Muscle layer of duodenum (tissue), 2 donors: ENCODE results near the gene SAP30BP.

Source experiments
- H3K27ac ChIP-seq: one replicate; pipeline ENCODE4 v1.7.0; 2013; ENCODE audit warnings: mild to moderate bottlenecking, low read length
- H3K27me3 ChIP-seq: one replicate; pipeline ENCODE4 v1.7.0; 2013; ENCODE audit warnings: low read depth, mild to moderate bottlenecking, control low read depth, low read length
- H3K36me3 ChIP-seq, 2 donors: one replicate each; pipeline ENCODE4 v1.7.0; 2013; ENCODE audit warnings: low read length in 2 of 2, control low read depth in 1 of 2, mild to moderate bottlenecking in 1 of 2; ENCODE audit not compliant: insufficient read depth in 2 of 2, control insufficient read depth in 1 of 2
- H3K4me1 ChIP-seq, 2 donors: one replicate each; pipeline ENCODE4 v1.7.0; 2013; ENCODE audit warnings: low read length in 2 of 2, mild to moderate bottlenecking in 2 of 2, control low read depth in 1 of 2, moderate library complexity in 1 of 2; ENCODE audit not compliant: insufficient read depth in 2 of 2, control insufficient read depth in 1 of 2
- H3K4me3 ChIP-seq, 2 donors: one replicate each; pipeline ENCODE4 v1.7.0; 2013; ENCODE audit warnings: low read length in 2 of 2, low read depth in 1 of 2, mild to moderate bottlenecking in 1 of 2
- H3K9me3 ChIP-seq, 2 donors: one replicate each; pipeline ENCODE4 v1.7.0; 2013; ENCODE audit warnings: low read length in 2 of 2, control low read depth in 1 of 2, mild to moderate bottlenecking in 1 of 2; ENCODE audit not compliant: control insufficient read depth in 1 of 2
- donor health status: healthy.

SAP30BP gene

GRCh38 chr17:75722542-75723095, 55.5 kb downstream of the SAP30BP start:
- H3K36me3 ChIP-seq = peaks cover 3 to 8% of the 10 kb centered on the region in 2 donors
- peaks cover 17% of the 10 kb centered on the region for H3K27me3 ChIP-seq
- H3K4me1 ChIP-seq = peaks cover 0 to 10% of the 10 kb centered on the region in 2 donors
- H3K27ac ChIP-seq = peak overlapping the region; percentile 84
- H3K9me3 ChIP-seq = no peaks in the 10 kb centered on the region
- H3K4me3 ChIP-seq = peak overlapping the region; percentile 51 to 65

GRCh38 chr17:75723171-75723930, 56.2 kb downstream of the SAP30BP start:
- Histone ChIP-seq H3K4me3 (peak overlapping the region; percentile 50 to 51), H3K36me3 (peaks cover 7 to 12% of the 10 kb centered on the region in 2 donors), H3K9me3 (no peaks in the 10 kb centered on the region), H3K27ac (peak overlapping the region; percentile 84), H3K27me3 (peaks cover 17% of the 10 kb centered on the region), H3K4me1 (peaks cover 0 to 10% of the 10 kb centered on the region in 2 donors)

DNA sequence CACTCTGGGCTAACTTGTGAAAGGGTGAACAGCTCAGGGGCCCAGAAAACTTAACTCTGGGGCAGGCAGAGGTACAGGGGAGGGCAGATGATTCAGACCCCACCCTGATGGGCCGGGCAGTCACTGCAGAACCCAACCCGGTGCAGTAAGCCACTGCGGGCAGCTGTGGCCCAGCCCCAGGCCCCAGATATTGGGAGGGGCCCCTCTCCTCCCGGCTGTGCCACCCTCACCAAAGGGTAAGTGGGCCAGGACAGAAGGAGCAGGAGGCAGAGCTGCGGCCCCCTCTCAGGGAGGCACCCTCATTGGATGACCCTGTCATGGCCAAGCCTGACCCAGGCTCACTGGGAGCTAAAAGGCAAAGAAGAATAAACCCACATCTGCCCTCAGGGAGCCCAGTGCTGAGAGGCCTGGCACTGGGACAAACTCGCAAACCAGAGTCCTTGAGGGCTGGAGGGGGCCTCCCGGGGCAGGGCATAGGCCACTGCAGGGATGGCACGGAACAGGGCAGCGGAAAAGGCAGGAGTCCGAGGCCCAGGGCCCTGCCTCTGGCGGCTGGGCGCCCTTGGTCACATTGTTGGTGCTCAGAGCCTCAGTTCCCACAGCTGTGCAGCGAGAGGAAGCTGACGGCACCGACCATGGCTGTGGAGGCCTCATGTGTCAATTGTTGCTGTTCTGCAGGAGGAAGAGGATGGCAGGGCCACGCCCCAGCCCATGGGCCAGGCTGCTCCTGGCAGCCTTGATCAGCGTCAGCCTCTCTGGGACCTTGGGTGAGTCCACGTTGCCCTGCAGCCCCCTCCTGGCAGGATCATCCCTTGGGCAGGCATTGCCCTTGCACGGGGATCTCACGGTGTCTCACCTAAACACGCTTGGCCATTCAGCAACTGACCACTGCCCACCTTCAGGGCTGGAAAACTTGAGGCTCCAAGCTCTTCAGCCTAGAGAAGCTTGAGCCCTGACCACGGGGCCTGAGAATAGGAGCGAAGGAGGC, 57.2 kb downstream of the SAP30BP start:
- Histone ChIP-seq H3K27me3 (peaks cover 17% of the 10 kb centered on the region), H3K4me1 (peaks cover 0 to 10% of the 10 kb centered on the region in 2 donors), H3K9me3 (no peaks in the 10 kb centered on the region), H3K27ac (peak overlapping the region; percentile 0), H3K36me3 (peaks cover 7 to 12% of the 10 kb centered on the region in 2 donors), H3K4me3 (no peak overlapping the region)

DNA sequence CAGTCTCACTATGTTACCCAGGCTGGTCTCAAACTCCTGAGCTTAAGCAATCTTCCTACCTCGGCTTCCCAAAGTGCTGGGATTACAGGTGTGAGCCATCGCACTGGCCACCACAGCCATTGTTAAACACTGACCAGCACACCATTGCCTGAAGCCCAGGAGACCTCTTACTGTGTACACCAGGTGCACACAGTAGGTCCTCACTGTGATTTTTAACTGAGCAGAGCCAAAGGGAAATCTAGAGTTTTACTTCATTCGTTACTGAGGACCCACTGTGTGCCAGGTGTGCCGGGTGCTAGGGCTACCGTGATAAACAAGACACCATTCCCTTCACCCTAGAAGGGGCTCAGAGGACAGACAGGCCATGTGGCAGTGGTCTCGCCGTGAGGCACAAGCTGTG, 58.4 kb downstream of the SAP30BP start:
- Histone ChIP-seq H3K4me3 (no peak overlapping the region), H3K36me3 (peaks cover 7 to 15% of the 10 kb centered on the region in 2 donors), H3K27me3 (peaks cover 17% of the 10 kb centered on the region), H3K9me3 (no peaks in the 10 kb centered on the region), H3K4me1 (peaks cover 0 to 9% of the 10 kb centered on the region in 2 donors), H3K27ac (no peak overlapping the region)

DNA sequence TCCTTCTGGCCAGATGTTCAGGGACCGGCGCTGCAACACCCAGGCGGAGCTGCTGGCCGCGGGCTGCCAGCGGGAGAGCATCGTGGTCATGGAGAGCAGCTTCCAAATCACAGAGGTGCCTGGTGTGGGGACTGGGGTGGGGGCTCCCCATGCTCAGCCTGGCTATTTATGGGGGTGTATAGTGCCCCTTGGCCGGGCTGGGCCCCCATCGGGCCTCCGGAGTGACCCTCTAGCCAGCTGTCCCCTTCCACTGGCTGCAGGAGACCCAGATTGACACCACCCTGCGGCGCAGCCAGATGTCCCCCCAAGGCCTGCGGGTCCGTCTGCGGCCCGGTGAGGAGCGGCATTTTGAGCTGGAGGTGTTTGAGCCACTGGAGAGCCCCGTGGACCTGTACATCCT, 60.3 kb downstream of the SAP30BP start:
- no peaks in the 10 kb centered on the region for H3K9me3 ChIP-seq

GRCh38 chr17:75729351-75729750, 62.2 kb downstream of the SAP30BP start:
- Histone ChIP-seq H3K36me3 (peaks cover 7 to 15% of the 10 kb centered on the region in 2 donors), H3K9me3 (no peaks in the 10 kb centered on the region)

More for the DNA sequence above, 60.3 kb downstream of the SAP30BP start:
- peaks cover 7 to 15% of the 10 kb centered on the region in 2 donors for H3K36me3 ChIP-seq
- H3K4me1 ChIP-seq = peaks cover 0 to 5% of the 10 kb centered on the region in 2 donors
- no peak overlapping the region for H3K27ac ChIP-seq
- no peak overlapping the region for H3K4me3 ChIP-seq
- peaks cover 7% of the 10 kb centered on the region for H3K27me3 ChIP-seq

GRCh38 chr17:75730065-75730464, 62.9 kb downstream of the SAP30BP start:
- no peaks in the 10 kb centered on the region for H3K27me3 ChIP-seq
- no peaks in the 10 kb centered on the region for H3K9me3 ChIP-seq
- H3K4me3 ChIP-seq = no peak overlapping the region
- no peaks in the 10 kb centered on the region for H3K4me1 ChIP-seq
- H3K36me3 ChIP-seq = peaks cover 7 to 15% of the 10 kb centered on the region in 2 donors
- H3K27ac ChIP-seq = no peak overlapping the region

More at GRCh38 chr17:75729351-75729750, 62.2 kb downstream of the SAP30BP start:
- H3K27ac ChIP-seq = no peak overlapping the region
- no peaks in the 10 kb centered on the region for H3K27me3 ChIP-seq
- H3K4me3 ChIP-seq = no peak overlapping the region
- H3K4me1 ChIP-seq = no peaks in the 10 kb centered on the region

- no peaks in the 10 kb centered on the region for H3K4me1 ChIP-seq
- no peaks in the 10 kb centered on the region for H3K27me3 ChIP-seq
- H3K9me3 ChIP-seq = no peaks in the 10 kb centered on the region
- H3K4me3 ChIP-seq = no peak overlapping the region
- H3K27ac ChIP-seq = no peak overlapping the region
- peaks cover 4 to 15% of the 10 kb centered on the region in 2 donors for H3K36me3 ChIP-seq
These were observed 64.1 kb downstream of the SAP30BP start for GRCh38 chr17:75731086-75731715.

DNA sequence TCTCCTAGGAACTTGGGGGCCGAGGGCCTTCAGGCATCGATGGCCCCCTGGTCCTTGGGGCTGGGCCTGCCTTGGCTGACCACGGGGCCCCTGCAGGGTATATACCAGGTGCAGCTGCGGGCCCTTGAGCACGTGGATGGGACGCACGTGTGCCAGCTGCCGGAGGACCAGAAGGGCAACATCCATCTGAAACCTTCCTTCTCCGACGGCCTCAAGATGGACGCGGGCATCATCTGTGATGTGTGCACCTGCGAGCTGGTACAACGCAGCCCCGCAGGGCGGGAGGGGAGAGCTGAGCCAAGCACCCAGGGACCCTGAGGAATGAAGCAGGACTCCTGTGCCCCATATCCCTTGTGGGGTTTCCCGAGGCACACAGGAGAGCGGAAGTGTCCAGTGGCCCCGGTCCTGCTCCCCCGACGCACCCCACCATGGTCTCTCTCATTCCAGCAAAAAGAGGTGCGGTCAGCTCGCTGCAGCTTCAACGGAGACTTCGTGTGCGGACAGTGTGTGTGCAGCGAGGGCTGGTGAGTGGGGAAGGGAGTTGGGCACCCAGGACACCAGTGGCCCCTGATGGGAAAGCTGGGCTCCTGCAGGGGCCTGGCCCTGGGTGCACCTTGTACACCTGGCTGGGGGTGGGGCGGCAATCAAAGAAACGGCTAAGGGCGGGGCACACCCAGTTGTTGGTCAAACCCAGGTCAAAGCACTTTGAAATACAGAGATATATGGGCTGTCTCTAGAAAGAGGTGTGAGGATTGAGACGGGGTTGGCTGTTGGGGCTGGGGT, 64.8 kb downstream of the SAP30BP start:
- Histone ChIP-seq H3K36me3 (peaks cover 4 to 15% of the 10 kb centered on the region in 2 donors), H3K9me3 (no peaks in the 10 kb centered on the region), H3K27ac (no peak overlapping the region), H3K4me1 (no peaks in the 10 kb centered on the region), H3K4me3 (no peak overlapping the region), H3K27me3 (no peaks in the 10 kb centered on the region)

- Histone ChIP-seq H3K4me1 (no peaks in the 10 kb centered on the region), H3K4me3 (no peak overlapping the region), H3K9me3 (no peaks in the 10 kb centered on the region), H3K36me3 (peaks cover 0 to 7% of the 10 kb centered on the region in 2 donors), H3K27ac (no peak overlapping the region), H3K27me3 (no peaks in the 10 kb centered on the region)
These were observed 66.3 kb downstream of the SAP30BP start for GRCh38 chr17:75733471-75733870.
